Stomach (tissue), 9 donors: ENCODE measurements around the gene SCARB2. TPM values are rescaled to one million over a fixed set of nuclear protein-coding genes. Genes with fewer than 3 reads are reported as not detected.
A peak's percentile ranks its signal among the peaks of the same experiment; 100 is the strongest.

ENCODE experiments used
- DNase-seq, 2 donors: peaks; one replicate each; pipeline versions ENCODE4 v3.0.0 to v3.0.0-alpha.2; 2013 to 2019
- H3K27ac ChIP-seq, 5 donors: fragments of 200-600 bp in 4 of 5; sonication (generic) in 4 of 5; one replicate each; pipeline ENCODE4 v1.5.1; 2013 to 2019; ENCODE audit warnings: mild to moderate bottlenecking in 1 of 5, moderate library complexity in 1 of 5
- H3K27me3 ChIP-seq, 3 donors: fragments of 200-600 bp; sonication (generic); one replicate each; pipeline ENCODE4 v1.5.1; 2017 to 2019; ENCODE audit warnings: mixed run types in 1 of 3
- H3K36me3 ChIP-seq, 4 donors: fragments of 200-600 bp; sonication (generic); 1 replicate in 3 of 4; 2 replicates in 1 of 4; pipeline ENCODE4 v1.5.1; 2016 to 2019
- H3K4me1 ChIP-seq, 4 donors: fragments of 200-600 bp; sonication (generic); one replicate each; pipeline ENCODE4 v1.5.1; 2016 to 2019
- H3K4me3 ChIP-seq, 4 donors: fragments of 200-600 bp; sonication (generic) in 3 of 4; one replicate each; pipeline ENCODE4 v1.5.1; 2016 to 2019; ENCODE audit warnings: mild to moderate bottlenecking in 1 of 4
- H3K9me3 ChIP-seq, 4 donors: fragments of 200-600 bp; sonication (generic); one replicate each; pipeline ENCODE4 v1.5.1; 2016 to 2019
- CTCF ChIP-seq, 7 experiments: fragments of 450-650 bp in 4 of 7; fragments of 200-600 bp in 3 of 7; sonication (generic) in 3 of 7; IDR thresholded peaks; one replicate each; pipeline ENCODE4 v1.5.1; 2016 to 2019; ENCODE audit warnings: antibody characterized with exemption in 7 of 7, control low read depth in 2 of 7, mild to moderate bottlenecking in 1 of 7
- EP300 ChIP-seq: sonication (generic); formaldehyde crosslinking; IDR thresholded peaks from one replicate; pipeline ENCODE4 v1.6.1; 2017; ENCODE audit warnings: antibody characterized with exemption
- POLR2A ChIP-seq, 4 donors: fragments of 450-650 bp; IDR thresholded peaks; one replicate each; pipeline ENCODE4 v1.6.1; 2016; ENCODE audit warnings: antibody characterized with exemption in 4 of 4, control low read depth in 2 of 4, mild to moderate bottlenecking in 1 of 4, moderate library complexity in 1 of 4
- POLR2AphosphoS5 ChIP-seq, 3 donors: sonication (generic); formaldehyde crosslinking; IDR thresholded peaks; one replicate each; pipeline ENCODE4 v1.6.1; 2016; ENCODE audit warnings: antibody characterized with exemption in 3 of 3
- WGBS, 5 donors: extraction: QIAGEN DNeasy Blood & Tissue Kit in 3 of 5; methylation state at CpG; one replicate each; pipeline versions ENCODE4 v1.1.5 to v1.1.7; 2013 to 2018; 5-methylcytosine and 5-hydroxymethylcytosine counted together
- intact Hi-C: fragments of 100-400 bp; cut with DNase I; formaldehyde crosslinking; loops from one replicate; pipeline ENCODE4 v1.15.1; 2023; ENCODE audit warnings: low total_unique reads
- polyA plus RNA-seq, 3 donors: library from polyadenylated mRNA; stranded (reverse); fragments of 200-250 nt; gene quantifications; one replicate each; pipeline ENCODE4 v1.2.3, GENCODE V29; 2013
- total RNA-seq, 5 donors: library from RNA; depleted of rRNA; stranded (reverse); fragments of >200 nt; gene quantifications; one replicate each; pipeline versions ENCODE4 v1.1.0 to v1.2.3, GENCODE V29; 2014 to 2016
- donor health status: healthy with polysubstance abuse.
- donor health status: Bipolar disorder and iron deficiency.
- donor health status: healthy.

SCARB2 gene
- total and polyA plus RNA-seq, 8 donors, result 30.4 to 293 (median 88.0) TPM

- Histone ChIP-seq H3K36me3 (peaks cover 11 to 57% (median 53%) of the 10 kb centered on the region in 4 donors), H3K4me3 (no peak overlapping the region), H3K4me1 (peaks cover 52 to 80% (median 63%) of the 10 kb centered on the region in 4 donors), H3K27ac (peak overlapping the region in 4 of 5 donors; percentile 62 to 84 (median 82)), H3K27me3 (no peaks in the 10 kb centered on the region), H3K9me3 (no peaks in the 10 kb centered on the region)
- intact Hi-C loops, result no loop called here
- no peak for DNase-seq
- 29 to 52% (median 37%) methylated on average over 2 of the region's 2 CpGs for WGBS, 5 donors
- TF ChIP-seq POLR2A (IDR thresholded peaks at IDR 0.05) (no peak), CTCF (IDR thresholded peaks at IDR 0.05) (no peak), EP300 (no peak), POLR2AphosphoS5 (IDR thresholded peaks at IDR 0.05) (peak in 1 of 3 donors; percentile 58)
These were observed 19.3 kb downstream of the SCARB2 start for GRCh38 chr4:76194325-76194724.

GRCh38 chr4:76192236-76192635, 21.4 kb downstream of the SCARB2 start:
- WGBS, 5 donors, result 88 to 98% (median 96%) methylated on average over 2 of the region's 2 CpGs
- intact Hi-C loops, result no loop called here
- peaks cover 46 to 80% (median 59%) of the 10 kb centered on the region in 4 donors for H3K4me1 ChIP-seq
- TF ChIP-seq EP300 (no peak), POLR2AphosphoS5 (IDR thresholded peaks at IDR 0.05) (no peak)
- H3K9me3 ChIP-seq, result no peaks in the 10 kb centered on the region
- no peaks in the 10 kb centered on the region for H3K27me3 ChIP-seq
- peak overlapping the region in 2 of 5 donors; percentile 82 to 84 for H3K27ac ChIP-seq
- peaks cover 11 to 66% (median 60%) of the 10 kb centered on the region in 4 donors for H3K36me3 ChIP-seq
- DNase-seq, result no peak
- H3K4me3 ChIP-seq, result no peak overlapping the region

GRCh38 chr4:76188557-76188956, 25.1 kb downstream of the SCARB2 start:
- DNase-seq, result no peak
- no peaks in the 10 kb centered on the region for H3K9me3 ChIP-seq
- no peak overlapping the region for H3K4me3 ChIP-seq
- H3K36me3 ChIP-seq, result peaks cover 12 to 58% (median 48%) of the 10 kb centered on the region in 4 donors
- 75 to 89% (median 77%) methylated on average over 3 of the region's 3 CpGs for WGBS, 5 donors
- TF ChIP-seq POLR2AphosphoS5 (IDR thresholded peaks at IDR 0.05), result peak in 1 of 3 donors; percentile 4
- TF ChIP-seq CTCF (IDR thresholded peaks at IDR 0.05), result no peak
- no peak for TF ChIP-seq POLR2A (IDR thresholded peaks at IDR 0.05)
- TF ChIP-seq EP300, result no peak
- peak overlapping the region in 4 of 5 donors; percentile 37 to 47 (median 43) for H3K27ac ChIP-seq
- peaks cover 23 to 67% (median 47%) of the 10 kb centered on the region in 4 donors for H3K4me1 ChIP-seq
- no peaks in the 10 kb centered on the region for H3K27me3 ChIP-seq
- intact Hi-C loops, result loop anchor here (10.0 kb wide), 1 partner anchor 56 kb away; no protein-coding TSS in a partner anchor

- Histone ChIP-seq H3K36me3 (peaks cover 10 to 54% (median 44%) of the 10 kb centered on the region in 4 donors), H3K4me1 (peaks cover 23 to 65% (median 45%) of the 10 kb centered on the region in 4 donors), H3K27me3 (no peaks in the 10 kb centered on the region), H3K27ac (peak overlapping the region in 4 of 5 donors; percentile 37 to 47 (median 43)), H3K9me3 (no peaks in the 10 kb centered on the region), H3K4me3 (no peak overlapping the region)
- DNase-seq, result no peak
- TF ChIP-seq EP300 (no peak), POLR2A (IDR thresholded peaks at IDR 0.05) (no peak), POLR2AphosphoS5 (IDR thresholded peaks at IDR 0.05) (no peak), CTCF (IDR thresholded peaks at IDR 0.05) (no peak)
- intact Hi-C loops, result loop anchor here (10.0 kb wide), 1 partner anchor 57 kb away; no protein-coding TSS in a partner anchor
These were observed 25.5 kb downstream of the SCARB2 start for GRCh38 chr4:76188149-76188548.

- intact Hi-C loops, result loop anchor here (10.0 kb wide), 1 partner anchor 58 kb away; no protein-coding TSS in a partner anchor
- WGBS, 5 donors, result 11 to 29% (median 22%) methylated on average over 3 of the region's 3 CpGs
These were observed 26.5 kb downstream of the SCARB2 start for GRCh38 chr4:76187152-76187551.

More at GRCh38 chr4:76187152-76187551, 26.5 kb downstream of the SCARB2 start:
- no peak for DNase-seq
- peaks cover 23 to 55% (median 44%) of the 10 kb centered on the region in 4 donors for H3K4me1 ChIP-seq
- TF ChIP-seq POLR2AphosphoS5 (IDR thresholded peaks at IDR 0.05) (no peak), CTCF (IDR thresholded peaks at IDR 0.05) (no peak), POLR2A (IDR thresholded peaks at IDR 0.05) (no peak), EP300 (no peak)
- H3K36me3 ChIP-seq, result peaks cover 8 to 44% (median 34%) of the 10 kb centered on the region in 4 donors
- H3K27ac ChIP-seq, result peak overlapping the region in 3 of 5 donors; percentile 21 to 69 (median 35)
- no peaks in the 10 kb centered on the region for H3K9me3 ChIP-seq
- no peak overlapping the region for H3K4me3 ChIP-seq
- H3K27me3 ChIP-seq, result no peaks in the 10 kb centered on the region
